ENCODE data around the gene BCLAF1.

BCLAF1 gene

GRCh38 chr6:136249811-136250685, 39.6 kb downstream of the BCLAF1 start, which contains the start of gene MTFR2:
MTFR2 (minus strand) TSS chr6:136250311; CDS start chr6:136249099, 1,212 bp downstream.
- in situ Hi-C loops (cut with HindIII; ENCODE audit: low sequenced_read_pairs) = loop anchor here (25.0 kb wide), 1 partner anchor 738 kb away; no protein-coding TSS in a partner anchor
- no peak for TF ChIP-seq CTCF (IDR thresholded peaks at IDR 0.05; ENCODE audit: low read depth, low read length, missing control alignments)
- DNase-seq (ENCODE audit: low read depth) = peak; percentile 99
- peak within 1 kb of the TSS; percentile 66 for H3K4me3 ChIP-seq (ENCODE audit: low read depth, low read length)

- TF ChIP-seq CTCF (IDR thresholded peaks at IDR 0.05; ENCODE audit: low read depth, low read length, missing control alignments) = no peak
- DNase-seq (ENCODE audit: low read depth) = no peak
- in situ Hi-C loops (cut with HindIII; ENCODE audit: low sequenced_read_pairs) = loop anchor here (25.0 kb wide), 1 partner anchor 737 kb away; no protein-coding TSS in a partner anchor
- peak overlapping the region; percentile 66 for H3K4me3 ChIP-seq (ENCODE audit: low read depth, low read length)
Observed at GRCh38 chr6:136249336-136249735, 40.3 kb downstream of the BCLAF1 start.

- in situ Hi-C loops (cut with HindIII; ENCODE audit: low sequenced_read_pairs) = loop anchor here (5.0 to 25.0 kb wide), 2 partner anchors 38 to 732 kb away; no protein-coding TSS in a partner anchor
- H3K4me3 ChIP-seq (ENCODE audit: low read depth, low read length) = no peak overlapping the region
- DNase-seq (ENCODE audit: low read depth) = no peak
- TF ChIP-seq CTCF (IDR thresholded peaks at IDR 0.05; ENCODE audit: low read depth, low read length, missing control alignments) = no peak
Observed at GRCh38 chr6:136244061-136244616, 45.5 kb downstream of the BCLAF1 start.

- H3K4me3 ChIP-seq (ENCODE audit: low read depth, low read length) = no peak overlapping the region
- DNase-seq (ENCODE audit: low read depth) = no peak
- in situ Hi-C loops (cut with HindIII; ENCODE audit: low sequenced_read_pairs) = loop anchor here (25.0 kb wide), 1 partner anchor 724 kb away; no protein-coding TSS in a partner anchor
- no peak for TF ChIP-seq CTCF (IDR thresholded peaks at IDR 0.05; ENCODE audit: low read depth, low read length, missing control alignments)
Observed at GRCh38 chr6:136236466-136237293, 53.0 kb downstream of the BCLAF1 start.

DNA sequence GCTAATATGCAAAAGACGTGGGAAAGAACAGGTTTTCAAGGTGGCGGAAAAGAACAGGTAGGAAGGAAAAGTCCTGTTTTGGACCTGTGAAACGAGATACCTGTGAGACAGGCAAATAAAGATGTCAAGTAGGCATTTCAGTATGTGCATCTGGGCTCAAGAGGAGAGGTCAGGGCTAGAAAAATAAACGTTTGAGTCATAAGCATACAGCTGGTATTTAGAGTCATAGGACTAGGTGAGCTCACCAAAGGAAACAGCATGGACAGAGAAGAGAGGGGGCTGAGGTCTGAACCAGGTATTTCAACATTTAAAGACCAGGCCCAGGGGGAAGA, 54.4 kb downstream of the BCLAF1 start:
- in situ Hi-C loops (cut with HindIII; ENCODE audit: low sequenced_read_pairs) = loop anchor here (25.0 kb wide), 1 partner anchor 723 kb away; no protein-coding TSS in a partner anchor
- no peak for DNase-seq (ENCODE audit: low read depth)
- no peak for TF ChIP-seq CTCF (IDR thresholded peaks at IDR 0.05; ENCODE audit: low read depth, low read length, missing control alignments)
- no peak overlapping the region for H3K4me3 ChIP-seq (ENCODE audit: low read depth, low read length)

- TF ChIP-seq CTCF (IDR thresholded peaks at IDR 0.05; ENCODE audit: low read depth, low read length, missing control alignments) = no peak
- in situ Hi-C loops (cut with HindIII; ENCODE audit: low sequenced_read_pairs) = loop anchor here (25.0 kb wide), 1 partner anchor 720 kb away; no protein-coding TSS in a partner anchor
- H3K4me3 ChIP-seq (ENCODE audit: low read depth, low read length) = no peak overlapping the region
- DNase-seq (ENCODE audit: low read depth) = no peak
Observed at GRCh38 chr6:136232701-136233100, 56.9 kb downstream of the BCLAF1 start.
